H1 (cell line): ENCODE measurements around the gene SPATA21. TPM values are rescaled to one million over a fixed set of nuclear protein-coding genes. Genes with fewer than 3 reads are reported as not detected.

Source experiments
- ATF3 ChIP-seq: IDR thresholded peaks from 2 replicates; pipeline ENCODE4 v1.6.1; 2011; ENCODE audit warnings: low read depth, mild to moderate bottlenecking, low read length; ENCODE audit not compliant: insufficient read depth
- CHD1 ChIP-seq: IDR thresholded peaks from 2 replicates; pipeline ENCODE4 v1.6.1; 2012; ENCODE audit warnings: low read depth, low read length, improper control_type of control experiment
- CHD7 ChIP-seq: fragments of 300-600 bp; sonication (generic); IDR thresholded peaks from 2 replicates; pipeline ENCODE4 v1.7.1; 2012; ENCODE audit warnings: low read length, moderate library complexity, mild to moderate bottlenecking, inconsistent platforms; ENCODE audit not compliant: insufficient replicate concordance
- CREB1 ChIP-seq: IDR thresholded peaks from 2 replicates; pipeline ENCODE4 v1.6.1; 2012; ENCODE audit warnings: inconsistent platforms
- FOSL1 ChIP-seq: IDR thresholded peaks from 2 replicates; pipeline ENCODE4 v1.6.1; 2011; ENCODE audit warnings: mild to moderate bottlenecking, low read depth, low read length, moderate library complexity; ENCODE audit not compliant: insufficient read depth
- KDM1A ChIP-seq: fragments of 200-600, 300-600 bp; sonication (generic); IDR thresholded peaks from 2 replicates; pipeline ENCODE4 v1.7.1; 2016; ENCODE audit warnings: mild to moderate bottlenecking, low read length, borderline replicate concordance
- NRF1 ChIP-seq: IDR thresholded peaks from 2 replicates; pipeline ENCODE4 v1.6.1; 2011; ENCODE audit warnings: mild to moderate bottlenecking, low read depth, low read length, improper control_type of control experiment
- POLR2A ChIP-seq, 2 experiments: IDR thresholded peaks; 1 replicate in 1 of 2; 2 replicates in 1 of 2; pipeline ENCODE4 v1.6.1; 2011; ENCODE audit warnings: low read depth in 2 of 2, low read length in 2 of 2, mild to moderate bottlenecking in 2 of 2; ENCODE audit errors: control extremely low read depth in 1 of 2
- SIN3A ChIP-seq, 2 experiments: IDR thresholded peaks in 1 of 2; conservative IDR thresholded peaks in 1 of 2; 2 replicates each; pipeline ENCODE4 v1.6.1; 2011 to 2012; ENCODE audit warnings: low read length in 2 of 2, improper control_type of control experiment in 1 of 2, low read depth in 1 of 2, mild to moderate bottlenecking in 1 of 2
- SP2 ChIP-seq: IDR thresholded peaks from 2 replicates; pipeline ENCODE4 v1.6.1; 2012; ENCODE audit warnings: mild to moderate bottlenecking, low read length, inconsistent platforms
- polyA plus RNA-seq, 7 experiments: library from polyadenylated mRNA; depleted of rRNA in 3 of 7; stranded (reverse) in 5 of 7; unstranded in 2 of 7; fragments of >200 nt in 5 of 7; fragments of 200-250 nt in 2 of 7; gene quantifications; 1 replicate in 5 of 7; 2 replicates in 1 of 7; 4 replicates in 1 of 7; pipeline versions ENCODE4 v1.2.1 to v1.2.3, GENCODE V29; 2011 to 2013; ENCODE audit warnings: missing spikeins in 2 of 7, mixed read lengths in 2 of 7
- total RNA-seq: library from RNA; stranded (reverse); fragmentation: NEBNext Ultra II Directional; extraction: Animal tissue kit (Norgen Biotek cat#: 25700); gene quantifications from 2 replicates; pipeline ENCODE4 v1.2.1, GENCODE V29; 2021

SPATA21 gene
- total and polyA plus RNA-seq, 2 of the 8 experiments (the other 6 are each of a cell fraction or from before 2014, with no cell fraction given), result not detected

GRCh38 chr1:16367258-16367967 is 69.8 kb downstream of the SPATA21 start (continued):
- TF ChIP-seq CHD7 (no peak), FOSL1 (no peak), CHD1 (no peak), KDM1A (no peak), POLR2A (IDR thresholded peaks at IDR 0.05; ENCODE audit: control extremely low read depth in 1 of 2, low read depth in 2 of 2, low read length in 2 of 2) (peak; percentile 75 to 79), CREB1 (no peak), NRF1 (no peak), SP2 (no peak), ATF3 (no peak), SIN3A (conservative IDR thresholded peaks at IDR 0.05 in 1 of 2, IDR thresholded peaks at IDR 0.05 in 1 of 2; ENCODE audit: low read depth in 1 of 2, low read length in 2 of 2) (0 out of 4 replicates have a peak, but pooled peaks of 1 of the 2 experiments have one; percentile 6)
